GM12872 (cell line): Measurements from ENCODE around the gene MERTK.

ENCODE experiments used
- TF ChIP-seq, protein P1 (sequence below): IDR thresholded peaks from 3 replicates; pipeline ENCODE4 v1.5.1; 2011; ENCODE audit warnings: low read depth, mild to moderate bottlenecking, low read length, moderate library complexity; ENCODE audit not compliant: insufficient read depth

The MERTK gene

DNA sequence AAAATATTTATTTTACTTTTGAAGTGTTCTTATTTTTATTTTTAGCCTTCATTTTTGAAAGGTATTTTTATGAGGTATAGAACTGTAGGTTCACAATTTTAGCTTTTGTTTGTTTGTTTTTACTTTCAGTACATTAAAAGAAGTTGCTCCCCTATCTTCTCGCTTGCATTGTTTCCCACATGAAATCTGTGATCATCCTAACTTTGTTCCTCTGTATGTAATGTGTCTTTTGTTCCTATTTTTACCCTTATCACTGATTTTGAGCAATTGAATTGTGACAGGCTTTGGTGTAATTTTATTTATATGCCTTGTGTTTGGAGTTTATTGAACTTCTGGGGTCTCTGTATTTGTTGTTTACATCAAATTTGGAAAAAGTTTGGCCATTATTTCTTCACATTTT, 78.8 kb downstream of the MERTK start:
- TF ChIP-seq, protein P1, sequence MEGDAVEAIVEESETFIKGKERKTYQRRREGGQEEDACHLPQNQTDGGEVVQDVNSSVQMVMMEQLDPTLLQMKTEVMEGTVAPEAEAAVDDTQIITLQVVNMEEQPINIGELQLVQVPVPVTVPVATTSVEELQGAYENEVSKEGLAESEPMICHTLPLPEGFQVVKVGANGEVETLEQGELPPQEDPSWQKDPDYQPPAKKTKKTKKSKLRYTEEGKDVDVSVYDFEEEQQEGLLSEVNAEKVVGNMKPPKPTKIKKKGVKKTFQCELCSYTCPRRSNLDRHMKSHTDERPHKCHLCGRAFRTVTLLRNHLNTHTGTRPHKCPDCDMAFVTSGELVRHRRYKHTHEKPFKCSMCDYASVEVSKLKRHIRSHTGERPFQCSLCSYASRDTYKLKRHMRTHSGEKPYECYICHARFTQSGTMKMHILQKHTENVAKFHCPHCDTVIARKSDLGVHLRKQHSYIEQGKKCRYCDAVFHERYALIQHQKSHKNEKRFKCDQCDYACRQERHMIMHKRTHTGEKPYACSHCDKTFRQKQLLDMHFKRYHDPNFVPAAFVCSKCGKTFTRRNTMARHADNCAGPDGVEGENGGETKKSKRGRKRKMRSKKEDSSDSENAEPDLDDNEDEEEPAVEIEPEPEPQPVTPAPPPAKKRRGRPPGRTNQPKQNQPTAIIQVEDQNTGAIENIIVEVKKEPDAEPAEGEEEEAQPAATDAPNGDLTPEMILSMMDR = no peak

DNA sequence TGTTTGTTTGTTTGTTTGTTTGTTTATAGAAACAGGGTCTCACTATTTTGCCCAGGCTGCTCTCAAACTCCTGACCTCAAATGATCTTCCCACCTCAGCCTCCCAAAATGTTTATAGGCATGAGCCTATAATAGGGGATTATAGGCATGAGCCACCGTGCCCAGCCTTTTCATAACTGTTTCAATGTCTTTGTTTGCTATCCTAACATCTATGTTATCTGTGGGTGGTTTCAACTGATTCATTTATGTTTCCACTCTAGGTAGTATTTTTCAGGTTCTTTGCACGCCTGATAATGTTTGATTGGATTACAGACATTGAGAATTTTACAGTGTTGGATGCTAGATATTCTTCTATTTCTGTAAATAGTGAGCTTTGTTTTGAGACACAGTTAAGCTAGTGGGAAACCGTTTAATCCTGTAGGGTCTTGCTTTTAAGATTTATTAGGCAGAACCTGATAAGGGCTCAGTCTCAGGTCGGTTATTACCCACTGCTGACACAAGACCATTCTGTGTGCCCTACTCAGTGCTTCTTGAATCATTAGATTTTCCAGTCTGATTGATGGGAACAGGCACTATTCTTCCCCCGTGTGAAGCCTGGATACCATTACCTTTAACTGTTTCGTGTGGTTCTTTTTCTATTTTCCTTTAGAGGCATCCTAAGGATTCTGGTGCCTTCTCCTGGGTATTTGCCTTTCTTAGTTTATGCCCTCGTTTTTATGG, 80.2 kb downstream of the MERTK start:
- TF ChIP-seq, protein P1 = no peak

DNA sequence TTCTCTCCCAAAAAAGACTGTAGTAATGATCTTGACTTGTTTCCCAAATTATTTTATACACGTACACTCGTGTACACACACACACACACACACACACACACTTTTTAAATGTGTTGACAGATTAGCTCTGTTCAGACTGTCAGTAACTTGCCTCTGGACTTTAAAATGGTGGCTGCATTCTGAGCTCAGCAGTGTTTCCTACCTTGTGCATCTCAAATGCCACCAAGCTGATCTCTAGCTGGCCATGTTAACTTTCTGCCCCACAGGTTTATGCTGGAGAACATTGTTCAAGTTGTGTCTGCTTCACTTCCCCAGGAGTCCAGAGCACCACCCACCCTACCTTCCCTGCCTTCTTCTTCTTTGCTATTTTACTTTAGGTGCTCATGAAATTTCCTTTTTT, 83.3 kb downstream of the MERTK start:
- TF ChIP-seq, protein P1 = no peak

DNA sequence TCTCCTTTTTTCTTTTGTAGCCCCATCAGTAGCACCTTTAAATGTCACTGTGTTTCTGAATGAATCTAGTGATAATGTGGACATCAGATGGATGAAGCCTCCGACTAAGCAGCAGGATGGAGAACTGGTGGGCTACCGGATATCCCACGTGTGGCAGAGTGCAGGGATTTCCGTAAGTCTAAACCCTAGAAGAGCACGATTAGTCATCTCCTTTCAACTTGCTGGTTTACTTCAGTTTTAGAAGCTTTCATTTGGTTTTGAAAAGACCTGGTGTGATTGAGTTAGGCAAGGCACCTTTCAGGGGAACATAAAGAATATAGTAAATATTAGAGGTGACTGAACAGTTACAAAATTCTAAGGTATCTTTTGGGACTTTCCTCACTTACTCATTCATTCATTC, 84.4 kb downstream of the MERTK start:
- TF ChIP-seq, protein P1 = no peak

DNA sequence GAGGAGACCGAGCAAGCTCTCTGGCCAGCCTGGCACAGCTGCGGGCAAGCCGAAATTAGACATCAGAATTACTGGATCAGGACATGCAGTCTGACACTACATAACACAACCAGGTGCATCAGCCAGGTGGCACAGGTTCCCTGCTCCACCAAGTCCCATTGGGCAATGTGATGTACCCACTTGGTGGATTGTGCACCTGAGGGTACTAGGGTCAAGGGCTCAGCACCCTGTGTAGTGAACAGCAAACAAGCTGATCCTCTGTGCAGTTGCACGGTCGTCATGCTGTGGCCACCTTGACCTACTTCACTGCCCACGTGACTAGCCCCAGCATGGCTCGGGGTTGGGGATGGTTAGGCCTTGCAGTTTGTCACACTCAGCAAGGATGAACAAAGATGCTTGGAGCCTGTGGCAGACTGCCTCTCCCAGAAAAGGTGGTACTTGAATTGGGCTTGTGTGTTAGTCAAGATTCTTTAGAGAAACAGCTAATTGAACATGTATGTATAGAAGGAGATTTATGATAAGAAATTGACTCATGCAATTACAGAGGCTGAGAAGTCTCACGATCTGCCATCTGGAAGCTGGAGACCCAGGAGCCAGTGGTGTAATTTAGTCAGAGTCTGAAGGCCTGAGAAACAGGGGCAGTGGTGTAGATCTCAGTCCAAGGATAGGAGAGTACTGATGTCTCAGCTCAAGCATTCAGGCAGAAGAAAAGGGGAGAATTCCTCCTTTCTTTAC, 85.2 kb downstream of the MERTK start:
- TF ChIP-seq, protein P1 = no peak

DNA sequence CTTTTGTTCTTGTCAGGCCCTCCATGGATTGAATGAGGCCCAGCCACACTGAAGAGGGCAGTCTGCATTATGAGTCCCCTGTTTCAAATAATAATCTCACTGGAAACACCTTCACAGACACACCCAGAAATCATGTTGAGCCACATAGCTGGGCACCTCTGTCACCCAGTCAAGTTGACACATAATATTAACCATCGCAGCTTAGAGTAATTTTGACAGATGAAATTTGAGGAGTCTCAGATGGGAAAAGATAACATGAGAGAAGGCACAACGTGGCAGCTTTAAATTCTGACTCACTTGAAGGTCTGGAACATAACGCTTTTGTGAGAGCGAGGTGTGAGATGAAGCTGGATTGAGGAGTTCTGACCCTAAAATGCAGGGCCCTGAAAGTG, 85.8 kb downstream of the MERTK start:
- TF ChIP-seq, protein P1 = no peak

DNA sequence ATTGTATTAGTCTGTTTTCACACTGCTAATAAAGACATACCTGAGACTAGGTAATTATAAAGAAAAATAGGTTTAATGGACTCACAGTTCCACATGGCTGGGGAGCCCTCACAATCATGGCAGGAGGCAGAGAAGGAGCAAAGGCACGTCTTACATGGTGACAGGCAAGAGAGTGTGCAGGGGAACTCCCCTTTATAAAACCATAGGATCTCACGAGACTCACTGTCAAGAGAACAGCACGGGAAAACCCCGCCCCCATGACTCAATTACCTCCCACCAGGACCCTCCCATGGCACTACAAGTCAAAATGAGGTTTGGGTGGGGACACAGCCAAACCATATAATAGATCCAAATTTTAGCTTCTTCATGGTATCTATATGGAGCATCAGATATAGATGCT, 87.1 kb downstream of the MERTK start:
- TF ChIP-seq, protein P1 = no peak
